Activated T-helper 1 cell treated with Interleukin-2 at 50 U/mL for 16 hours (primary cell): Measurements from ENCODE around the gene EHD3.

Source experiments
- DNase-seq: peaks from one replicate; pipeline ENCODE4 v3.0.0-alpha.2; 2020; ENCODE audit warnings: low read depth

Gene EHD3

GRCh38 chr2:31233741-31234682 lies at the start of gene EHD3:
Gene EHD3, plus strand, starts transcription at chr2:31234152. Its CDS starts 470 bp downstream, at chr2:31234622.
- peak; percentile 63 for DNase-seq

DNA sequence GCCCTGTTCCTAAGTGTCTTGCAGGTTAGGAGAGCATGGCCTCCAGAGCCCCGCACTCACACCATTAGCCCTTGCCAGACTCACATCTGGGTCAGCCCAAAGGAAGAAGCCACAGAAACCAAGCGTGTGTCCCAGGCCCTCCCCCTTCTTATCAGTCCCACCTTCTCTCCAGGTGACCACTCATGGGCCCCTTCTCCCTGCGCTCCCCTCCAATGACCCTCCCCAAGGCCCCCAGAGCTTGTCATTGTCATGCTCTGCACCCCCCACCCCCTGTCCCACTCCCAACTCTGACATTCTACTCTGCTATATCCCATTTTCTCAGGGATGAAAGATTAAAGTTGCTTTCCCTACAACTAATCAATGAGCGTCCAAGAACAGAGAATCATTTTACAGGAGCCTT lies 46.8 kb upstream of the EHD3 start:
- no peak for DNase-seq

GRCh38 chr2:31188131-31188530 lies 45.8 kb upstream of the EHD3 start:
- DNase-seq, result no peak

- DNase-seq, result no peak
Measured at GRCh38 chr2:31189141-31189540, 44.8 kb upstream of the EHD3 start.

DNA sequence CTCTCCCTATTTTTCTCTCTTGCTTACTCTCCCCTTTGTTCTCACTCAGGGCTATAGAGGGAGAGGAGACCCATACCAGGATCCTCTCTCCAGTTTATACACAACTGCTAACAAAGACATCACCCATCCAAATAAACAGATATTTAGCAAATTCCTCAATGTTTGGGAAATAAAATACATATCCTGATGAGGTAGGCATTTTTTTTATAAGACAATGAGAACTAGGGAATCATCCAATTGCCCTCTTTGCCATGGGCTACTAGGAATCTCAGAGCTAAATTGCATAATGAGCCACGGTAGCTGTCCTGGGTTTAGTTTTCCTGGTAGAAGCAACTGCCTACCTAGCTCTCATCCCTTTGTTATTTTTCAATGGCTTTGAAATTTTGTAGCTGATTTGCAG lies 43.8 kb upstream of the EHD3 start:
- DNase-seq, result no peak

- DNase-seq, result no peak
Measured at GRCh38 chr2:31191931-31192330, 42.0 kb upstream of the EHD3 start.

DNA sequence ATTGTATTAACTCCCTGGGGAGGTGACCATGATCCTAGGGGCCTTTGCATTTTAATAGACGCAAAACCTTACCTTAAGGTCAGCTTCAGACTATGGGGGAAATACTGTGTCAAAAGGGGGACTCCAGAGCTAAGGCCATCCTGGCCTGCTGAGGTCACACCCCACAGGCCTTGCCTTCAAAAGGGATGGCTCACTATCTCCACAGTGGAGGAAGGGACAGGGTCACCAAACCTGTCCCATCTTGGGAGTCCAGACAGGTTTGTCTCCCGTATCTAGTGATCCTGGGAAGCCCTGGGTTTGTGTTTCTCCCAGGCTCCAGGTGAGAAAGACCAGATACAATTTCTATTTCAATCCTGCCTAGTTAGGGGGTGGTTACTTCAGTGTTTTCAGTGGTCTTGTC lies 41.6 kb upstream of the EHD3 start:
- no peak for DNase-seq

DNA sequence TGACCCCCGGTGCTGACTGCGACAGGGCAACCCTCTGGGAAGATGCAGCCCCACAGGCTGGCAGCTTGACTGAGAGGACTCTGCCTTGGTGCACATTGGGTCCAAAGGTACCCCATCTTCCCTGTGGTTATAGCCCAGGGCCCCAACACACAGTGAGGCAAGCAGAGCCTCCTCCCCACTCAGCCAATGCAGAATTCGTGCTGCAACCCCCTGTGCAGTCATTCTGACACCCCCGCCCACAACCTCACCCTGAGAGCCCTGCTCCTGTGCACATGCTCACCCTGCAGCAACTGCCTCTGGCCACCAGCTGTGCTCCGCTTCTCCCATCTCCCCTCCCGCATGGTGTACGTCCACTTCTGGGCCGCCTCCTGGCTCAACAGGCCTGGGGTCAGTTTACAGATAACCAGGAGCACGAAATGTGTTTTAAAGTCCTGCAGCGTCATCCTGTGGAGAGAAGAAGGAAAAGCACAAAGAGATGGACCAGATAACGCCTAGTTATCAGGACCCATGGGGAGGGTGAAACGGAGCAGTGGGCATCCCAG lies 41.0 kb upstream of the EHD3 start:
- DNase-seq, result no peak

- no peak for DNase-seq
Measured at GRCh38 chr2:31193806-31194205, 40.1 kb upstream of the EHD3 start.

DNA sequence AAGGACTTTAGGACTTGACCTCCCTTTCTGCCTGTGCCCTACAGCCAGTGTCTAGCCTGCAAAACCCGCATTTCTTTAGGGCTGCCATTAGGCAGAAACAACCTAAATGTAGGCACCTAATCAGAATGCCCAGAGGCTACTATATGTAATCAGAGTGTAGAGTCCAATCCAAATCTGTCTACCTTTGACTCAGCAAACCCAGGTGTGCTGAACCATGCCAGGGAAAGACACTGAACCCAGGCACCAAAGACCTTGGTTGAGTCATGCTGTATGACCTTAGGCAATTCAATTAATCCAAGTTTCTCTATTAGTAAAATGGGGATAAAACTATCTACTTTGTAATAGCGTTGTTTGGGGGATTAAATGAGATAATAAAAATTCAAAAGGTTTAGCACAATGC lies 37.3 kb upstream of the EHD3 start:
- DNase-seq, result no peak

DNA sequence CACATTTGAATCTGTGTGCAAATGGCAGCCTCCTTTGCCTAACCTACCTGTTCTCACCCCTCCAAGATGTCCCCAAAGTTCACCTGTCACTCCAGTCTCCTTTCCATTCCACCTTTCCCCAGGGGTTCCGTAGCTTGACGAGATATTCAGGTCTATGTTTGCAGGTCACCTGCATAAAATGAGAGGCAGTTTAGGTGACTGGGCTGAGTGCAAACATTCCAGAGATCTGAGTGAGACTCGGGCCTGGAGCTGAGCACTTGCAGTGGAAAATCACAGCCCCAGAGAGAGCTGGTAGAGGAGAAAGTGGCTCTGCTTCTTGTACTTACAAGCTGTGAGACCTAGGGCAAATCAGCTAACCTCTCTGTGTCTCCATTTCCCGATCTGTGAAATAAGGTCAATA lies 36.8 kb upstream of the EHD3 start:
- no peak for DNase-seq

DNA sequence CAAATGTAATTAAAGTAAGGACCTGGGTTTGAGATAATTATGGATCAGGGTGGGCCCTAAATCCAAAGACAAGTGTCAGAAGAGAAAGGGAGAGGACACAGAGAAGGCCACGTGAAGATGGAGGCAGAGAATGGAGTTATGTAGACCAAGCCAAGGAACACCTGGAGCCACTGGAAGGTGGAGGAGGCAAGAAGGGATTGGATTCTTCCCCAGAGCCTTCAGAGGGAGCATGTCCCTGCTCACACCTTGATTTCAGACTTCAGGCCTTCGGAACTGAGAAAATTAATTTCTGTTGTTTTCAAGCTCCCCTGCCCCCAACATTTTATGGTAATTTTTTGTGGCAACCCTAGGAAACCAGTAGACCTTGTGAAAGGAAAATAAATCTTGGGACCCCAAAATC lies 36.3 kb upstream of the EHD3 start:
- no peak for DNase-seq

GRCh38 chr2:31199206-31199605 lies 34.7 kb upstream of the EHD3 start:
- DNase-seq, result no peak

DNA sequence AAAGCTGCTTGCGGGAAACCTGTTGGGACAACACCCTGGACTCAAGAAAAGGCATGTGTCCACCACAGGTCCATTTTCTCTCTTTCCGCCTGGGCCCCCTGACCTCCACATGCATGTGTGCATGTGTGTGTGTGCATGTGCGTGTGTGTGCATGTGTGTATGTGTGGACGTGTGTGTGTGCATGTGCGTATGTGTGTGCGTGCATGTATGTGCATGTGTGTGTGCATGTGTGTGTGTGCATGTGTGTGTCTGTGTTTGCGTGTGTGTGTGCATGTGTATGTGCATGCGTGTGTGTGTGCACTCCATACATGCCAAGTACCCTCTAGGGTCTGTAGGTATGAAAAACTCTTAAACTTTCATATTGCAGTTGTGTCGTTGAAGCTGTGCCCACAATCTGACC lies 33.0 kb upstream of the EHD3 start:
- DNase-seq, result no peak

- no peak for DNase-seq
Measured at GRCh38 chr2:31202041-31202440, 31.9 kb upstream of the EHD3 start.

DNA sequence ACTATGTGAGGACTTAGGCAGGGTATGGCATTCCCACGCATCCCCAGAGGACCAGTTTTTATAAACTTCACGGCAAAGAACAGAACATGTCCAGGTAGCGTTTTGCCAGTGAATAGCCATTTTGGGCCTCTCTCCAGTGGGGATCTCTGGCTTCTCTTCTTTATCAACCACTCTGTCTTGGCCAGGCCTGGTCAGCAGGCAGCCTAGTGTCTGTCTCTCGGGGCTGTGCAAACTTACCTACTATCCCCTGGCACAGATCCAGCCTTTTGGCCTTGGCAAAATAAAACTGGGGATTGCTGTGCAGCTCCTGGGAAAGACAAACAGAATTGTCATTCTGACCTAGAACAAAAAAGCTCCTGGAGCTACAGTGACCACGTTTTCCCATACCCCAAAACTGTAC lies 31.1 kb upstream of the EHD3 start:
- DNase-seq, result no peak

DNA sequence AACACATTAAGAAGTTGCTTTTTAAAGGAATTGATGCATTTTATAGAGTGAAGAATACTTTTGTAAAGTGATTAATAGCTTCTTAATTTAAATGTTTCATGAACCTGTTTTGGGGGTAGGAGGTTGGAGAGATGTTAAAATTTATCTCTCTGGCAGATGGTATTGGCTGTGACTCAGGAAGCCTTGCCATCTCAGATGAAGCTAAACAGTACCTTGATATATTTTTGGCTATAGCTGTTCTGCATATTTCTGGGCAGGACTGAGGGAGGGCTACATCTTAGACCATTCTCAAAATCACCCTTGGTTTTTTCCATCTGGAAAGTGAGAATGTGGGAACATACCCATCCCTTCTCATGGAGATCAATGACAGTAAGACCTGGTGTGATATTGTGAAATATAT lies 30.0 kb upstream of the EHD3 start:
- no peak for DNase-seq

DNA sequence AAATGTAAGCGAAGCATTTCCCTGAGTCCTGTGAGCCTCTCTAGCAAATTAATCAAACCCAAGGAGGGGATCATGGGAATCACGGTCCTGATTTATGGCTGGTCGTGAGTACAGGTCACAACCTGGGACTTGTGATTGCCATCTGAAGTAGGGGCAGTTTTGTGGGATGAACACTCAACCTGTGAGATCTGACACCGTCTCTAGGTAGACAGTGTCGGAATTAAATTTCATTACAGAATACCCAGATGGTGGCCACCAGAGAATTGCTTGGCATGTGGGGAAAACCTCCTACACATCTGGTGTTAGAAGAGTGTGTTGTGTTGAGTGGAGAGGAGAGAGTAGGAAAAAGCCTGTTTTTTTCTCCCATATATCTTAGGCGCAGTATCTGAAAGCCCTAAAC lies 29.2 kb upstream of the EHD3 start:
- no peak for DNase-seq

GRCh38 chr2:31205186-31205585 lies 28.8 kb upstream of the EHD3 start:
- no peak for DNase-seq

DNA sequence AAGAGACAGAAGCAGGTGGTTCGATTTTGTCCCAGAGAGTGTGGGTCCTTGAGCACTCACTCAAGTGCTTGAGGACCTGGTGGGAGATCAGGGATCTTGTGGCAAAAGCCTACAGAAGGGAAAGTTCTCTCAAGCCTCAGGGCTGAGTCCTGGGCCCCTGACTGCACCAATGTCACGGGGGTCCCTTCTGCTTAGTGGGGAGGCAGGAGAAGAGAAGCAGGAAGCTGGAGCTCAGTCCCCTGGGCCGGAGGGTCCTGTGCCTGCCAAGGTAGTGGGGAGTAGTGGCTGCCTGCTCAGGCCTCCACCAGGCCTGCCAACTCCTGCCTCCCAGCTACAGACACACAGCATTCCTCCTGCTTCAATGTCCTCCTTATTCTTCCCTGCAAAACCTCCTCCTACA lies 28.3 kb upstream of the EHD3 start:
- DNase-seq, result no peak

DNA sequence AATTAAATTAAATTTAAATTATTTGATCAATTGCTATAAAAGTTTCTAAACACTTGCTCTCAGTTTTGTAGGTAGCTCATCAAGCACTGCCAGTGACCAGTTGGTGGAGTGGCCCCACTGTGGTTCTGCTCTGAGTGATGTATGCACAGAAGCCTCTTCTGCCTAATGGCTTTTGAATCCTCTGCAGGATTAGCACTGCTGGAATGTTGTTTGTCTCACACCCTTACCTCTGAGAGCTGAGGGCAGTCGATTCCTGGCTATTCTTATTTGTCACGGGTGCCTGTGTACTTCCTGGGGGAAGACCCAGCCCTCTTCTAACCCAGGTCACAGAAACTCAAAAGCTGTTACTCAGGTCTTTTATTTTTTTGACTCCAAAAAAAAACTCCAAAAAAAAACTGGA lies 26.2 kb upstream of the EHD3 start:
- DNase-seq, result no peak

- DNase-seq, result no peak
Measured at GRCh38 chr2:31208240-31208639, 25.7 kb upstream of the EHD3 start.

DNA sequence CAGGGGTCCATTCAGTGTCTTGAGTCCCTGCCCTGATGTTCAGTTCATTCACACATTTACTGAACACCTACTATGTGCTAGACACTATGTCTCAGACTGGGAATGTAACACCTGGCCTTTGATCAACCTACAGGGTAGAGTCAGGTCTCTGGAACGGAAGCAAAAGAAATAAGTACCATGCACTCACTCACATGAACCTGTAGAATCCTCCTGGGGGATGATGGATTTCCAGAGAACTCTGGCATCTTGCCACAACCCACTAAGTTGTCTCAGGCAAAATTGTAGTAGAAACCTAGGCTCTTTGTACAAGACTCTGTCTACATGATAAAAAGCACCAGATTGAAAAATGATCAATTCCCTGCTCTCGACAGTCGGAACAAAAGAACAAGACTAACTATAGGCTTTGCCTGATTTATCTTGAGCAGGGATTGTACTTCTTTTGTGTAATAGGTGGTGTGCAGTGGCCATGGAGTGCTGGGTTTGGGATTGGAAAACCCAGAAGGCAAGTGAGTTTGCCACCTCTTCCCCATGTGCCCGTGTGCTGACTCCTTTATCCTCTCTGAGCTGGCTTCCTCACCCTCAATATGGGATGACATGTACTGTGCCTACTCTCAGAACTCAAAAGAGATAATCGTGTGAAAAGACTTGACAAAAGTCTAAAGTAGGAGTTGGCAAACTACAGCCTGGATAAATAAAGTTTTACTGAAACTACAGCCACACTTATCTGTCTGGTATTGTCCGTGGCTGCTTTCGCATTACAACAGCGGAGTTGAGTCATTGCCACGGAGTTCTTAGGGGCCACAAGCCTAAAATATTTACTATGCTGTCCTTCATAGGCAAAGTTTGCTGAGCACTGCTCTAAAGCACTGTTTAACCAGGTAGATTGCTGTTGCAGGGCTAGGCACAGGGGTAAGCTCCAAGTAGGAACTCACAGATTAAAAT lies 21.0 kb upstream of the EHD3 start:
- no peak for DNase-seq
